ENCODE measurements around the gene OR51G1. TPM values are rescaled to one million over a fixed set of nuclear protein-coding genes. Genes with fewer than 3 reads are reported as not detected.

OR51G1 gene
- total RNA-seq, 1 experiment from 2014 or later = not detected

DNA sequence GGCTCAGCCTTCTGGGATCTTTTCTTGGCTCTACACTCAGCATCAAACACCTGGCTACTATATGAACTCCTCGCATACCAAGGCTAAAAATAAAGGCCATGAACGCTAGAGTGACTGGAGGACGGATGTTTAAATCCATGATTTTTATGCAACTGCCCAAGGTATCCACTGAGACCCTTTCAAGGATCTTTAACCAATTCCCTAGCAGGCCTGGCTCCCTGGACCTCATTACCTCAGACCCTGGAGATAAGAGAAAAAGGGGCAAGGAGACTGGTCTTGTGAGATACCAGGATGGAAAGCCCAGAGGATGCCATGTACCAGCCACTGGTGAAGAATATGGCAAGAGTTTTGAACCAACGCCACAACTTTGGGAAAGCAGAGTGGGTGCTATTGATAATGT, 4.9 kb downstream of the OR51G1 start, which contains the start of gene OR51G2:
Gene OR51G2 (minus strand): TSS at position 101 of the 400 bp plus-strand sequence. CDS start 3,687 bp downstream, outside the sequence.
- no peak within 1 kb of the TSS for H3K14ac ChIP-seq (ENCODE audit: insufficient read depth, low read length)
- H3K27me3 Mint-ChIP-seq (ENCODE audit: low read depth) = no peaks in the 10 kb centered on the region; the same call in none of the 2 replicates

More for the DNA sequence above, 4.9 kb downstream of the OR51G1 start, which contains the start of gene OR51G2:
- TF ChIP-seq, protein P1, sequence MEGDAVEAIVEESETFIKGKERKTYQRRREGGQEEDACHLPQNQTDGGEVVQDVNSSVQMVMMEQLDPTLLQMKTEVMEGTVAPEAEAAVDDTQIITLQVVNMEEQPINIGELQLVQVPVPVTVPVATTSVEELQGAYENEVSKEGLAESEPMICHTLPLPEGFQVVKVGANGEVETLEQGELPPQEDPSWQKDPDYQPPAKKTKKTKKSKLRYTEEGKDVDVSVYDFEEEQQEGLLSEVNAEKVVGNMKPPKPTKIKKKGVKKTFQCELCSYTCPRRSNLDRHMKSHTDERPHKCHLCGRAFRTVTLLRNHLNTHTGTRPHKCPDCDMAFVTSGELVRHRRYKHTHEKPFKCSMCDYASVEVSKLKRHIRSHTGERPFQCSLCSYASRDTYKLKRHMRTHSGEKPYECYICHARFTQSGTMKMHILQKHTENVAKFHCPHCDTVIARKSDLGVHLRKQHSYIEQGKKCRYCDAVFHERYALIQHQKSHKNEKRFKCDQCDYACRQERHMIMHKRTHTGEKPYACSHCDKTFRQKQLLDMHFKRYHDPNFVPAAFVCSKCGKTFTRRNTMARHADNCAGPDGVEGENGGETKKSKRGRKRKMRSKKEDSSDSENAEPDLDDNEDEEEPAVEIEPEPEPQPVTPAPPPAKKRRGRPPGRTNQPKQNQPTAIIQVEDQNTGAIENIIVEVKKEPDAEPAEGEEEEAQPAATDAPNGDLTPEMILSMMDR (conservative IDR thresholded peaks at IDR 0.05) = no peak
- H2AK5ac ChIP-seq (ENCODE audit: insufficient read length, low read length) = no peak within 1 kb of the TSS
- H3K4me2 ChIP-seq (ENCODE audit: insufficient read depth, insufficient read length, low read length) = no peak within 1 kb of the TSS
- no peak within 1 kb of the TSS for H4K91ac ChIP-seq (ENCODE audit: insufficient read length, low read depth, low read length)
- no peak within 1 kb of the TSS for H4K5ac ChIP-seq (ENCODE audit: insufficient read length, low read depth, low read length)
- no peak within 1 kb of the TSS for H2BK12ac ChIP-seq (ENCODE audit: insufficient read length, low read depth, low read length)
- no peaks in the 10 kb centered on the region for H3K4me1 ChIP-seq (ENCODE audit: insufficient read depth, low read length)
- Mint-ChIP-seq H3K36me3 (ENCODE audit: insufficient read depth in 1 of 3, low read depth in 3 of 3) (no peaks in the 10 kb centered on the region), H3K4me3 (no peak within 1 kb of the TSS), H3K27ac (no peak within 1 kb of the TSS), H3K4me1 (no peaks in the 10 kb centered on the region), H3K9me3 (no peaks in the 10 kb centered on the region)
- no peaks in the 10 kb centered on the region for H3K23me2 ChIP-seq (ENCODE audit: insufficient read length, low read depth, low read length, poor library complexity, severe bottlenecking)
- H2BK120ac ChIP-seq (ENCODE audit: low read depth, low read length, poor library complexity, severe bottlenecking) = no peak within 1 kb of the TSS
- H3K18ac ChIP-seq (ENCODE audit: insufficient read length, low read depth, low read length) = no peak within 1 kb of the TSS
- no peak within 1 kb of the TSS for H3T11ph ChIP-seq (ENCODE audit: low read length)
- H3K56ac ChIP-seq (ENCODE audit: insufficient read length, low read depth, low read length) = no peak within 1 kb of the TSS
- no peaks in the 10 kb centered on the region for H3K27me3 ChIP-seq (ENCODE audit: insufficient read depth, low read length)
- WGBS (ENCODE audit: extremely low coverage, insufficient read length, low lambda C conversion rate) = no CpG with 5 or more reads among the region's 4 CpGs
- H3K9me3 ChIP-seq (ENCODE audit: control insufficient read depth, low read depth, low read length) = no peaks in the 10 kb centered on the region
- no peaks in the 10 kb centered on the region for H3K79me2 ChIP-seq (ENCODE audit: insufficient read depth, low read length)
- no peak within 1 kb of the TSS for H4K8ac ChIP-seq (replicated peaks; ENCODE audit: insufficient read length, low read depth, low read length)
- no peak within 1 kb of the TSS for H3K4ac ChIP-seq (ENCODE audit: low read depth, low read length)
- no peak within 1 kb of the TSS for H2BK20ac ChIP-seq (ENCODE audit: low read depth, low read length, poor library complexity, severe bottlenecking)
- no peak within 1 kb of the TSS for H3K23ac ChIP-seq (ENCODE audit: insufficient read length, low read depth, low read length)
- H2BK15ac ChIP-seq (ENCODE audit: low read depth, low read length) = no peak within 1 kb of the TSS
- no peak within 1 kb of the TSS for H3K9ac ChIP-seq (ENCODE audit: extremely low read depth, insufficient read length, low read length)
- DNase-seq = no peak
- no peak within 1 kb of the TSS for H2BK5ac ChIP-seq (ENCODE audit: insufficient read length, low read length)
- no peak within 1 kb of the TSS for H3K27ac ChIP-seq (ENCODE audit: insufficient read length, low read depth, low read length)
- no peaks in the 10 kb centered on the region for H3K79me1 ChIP-seq (ENCODE audit: insufficient read depth, low read depth, low read length, poor library complexity, severe bottlenecking)
- no peak within 1 kb of the TSS for H2AFZ ChIP-seq (ENCODE audit: low read length)
- no peaks in the 10 kb centered on the region for H4K20me1 ChIP-seq (ENCODE audit: control insufficient read depth, insufficient read depth, insufficient read length)
